Liver (tissue), 3 donors: ENCODE measurements around the gene TMTC1.

Experiments
- ATF3 ChIP-seq: IDR thresholded peaks from 2 replicates; pipeline ENCODE4 v1.6.1; 2016; ENCODE audit warnings: antibody characterized with exemption
- GABPA ChIP-seq, 2 donors: IDR thresholded peaks in 1 of 2; conservative IDR thresholded peaks in 1 of 2; 2 replicates each; pipeline ENCODE4 v1.6.1; 2016; ENCODE audit warnings: antibody characterized with exemption in 2 of 2, mild to moderate bottlenecking in 1 of 2, moderate library complexity in 1 of 2
- HNF4A ChIP-seq, 2 donors: conservative IDR thresholded peaks; 2 replicates each; pipeline ENCODE4 v1.6.1; 2016; ENCODE audit warnings: antibody characterized with exemption in 2 of 2, mild to moderate bottlenecking in 2 of 2
- JUND ChIP-seq, 2 donors: IDR thresholded peaks; 2 replicates each; pipeline ENCODE4 v1.6.1; 2016; ENCODE audit warnings: antibody characterized with exemption in 2 of 2
- MAX ChIP-seq: IDR thresholded peaks from 2 replicates; pipeline ENCODE4 v1.6.1; 2016; ENCODE audit warnings: antibody characterized with exemption
- NR2F2 ChIP-seq: IDR thresholded peaks from 2 replicates; pipeline ENCODE4 v1.6.1; 2016; ENCODE audit warnings: antibody characterized with exemption
- TAF1 ChIP-seq: conservative IDR thresholded peaks from 2 replicates; pipeline ENCODE4 v1.6.1; 2016; ENCODE audit warnings: antibody characterized with exemption, mild to moderate bottlenecking
- TF ChIP-seq, protein P1 (sequence below): fragments of 150-350 bp; IDR thresholded peaks from 2 replicates; pipeline ENCODE4 v1.5.1; 2017; ENCODE audit warnings: improper control_type of control experiment, low read depth, low read length; ENCODE audit not compliant: missing input control
- TF ChIP-seq, protein P2 (sequence below): IDR thresholded peaks from 2 replicates; pipeline ENCODE4 v1.6.1; 2016; ENCODE audit warnings: antibody characterized with exemption, mild to moderate bottlenecking
- donor health status: healthy.
- donor health status: healthy.

GRCh38 chr12:29546000-29546399 is 237.7 kb downstream of the TMTC1 start:
- TF ChIP-seq, protein P1, sequence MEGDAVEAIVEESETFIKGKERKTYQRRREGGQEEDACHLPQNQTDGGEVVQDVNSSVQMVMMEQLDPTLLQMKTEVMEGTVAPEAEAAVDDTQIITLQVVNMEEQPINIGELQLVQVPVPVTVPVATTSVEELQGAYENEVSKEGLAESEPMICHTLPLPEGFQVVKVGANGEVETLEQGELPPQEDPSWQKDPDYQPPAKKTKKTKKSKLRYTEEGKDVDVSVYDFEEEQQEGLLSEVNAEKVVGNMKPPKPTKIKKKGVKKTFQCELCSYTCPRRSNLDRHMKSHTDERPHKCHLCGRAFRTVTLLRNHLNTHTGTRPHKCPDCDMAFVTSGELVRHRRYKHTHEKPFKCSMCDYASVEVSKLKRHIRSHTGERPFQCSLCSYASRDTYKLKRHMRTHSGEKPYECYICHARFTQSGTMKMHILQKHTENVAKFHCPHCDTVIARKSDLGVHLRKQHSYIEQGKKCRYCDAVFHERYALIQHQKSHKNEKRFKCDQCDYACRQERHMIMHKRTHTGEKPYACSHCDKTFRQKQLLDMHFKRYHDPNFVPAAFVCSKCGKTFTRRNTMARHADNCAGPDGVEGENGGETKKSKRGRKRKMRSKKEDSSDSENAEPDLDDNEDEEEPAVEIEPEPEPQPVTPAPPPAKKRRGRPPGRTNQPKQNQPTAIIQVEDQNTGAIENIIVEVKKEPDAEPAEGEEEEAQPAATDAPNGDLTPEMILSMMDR = no peak
- TF ChIP-seq HNF4A (conservative IDR thresholded peaks at IDR 0.05) (no peak), NR2F2 (no peak), TAF1 (no peak), JUND (IDR thresholded peaks at IDR 0.05) (no peak), MAX (no peak), ATF3 (no peak), GABPA (IDR thresholded peaks at IDR 0.05 in 1 of 2, conservative IDR thresholded peaks at IDR 0.05 in 1 of 2) (no peak)
- TF ChIP-seq, protein P2, sequence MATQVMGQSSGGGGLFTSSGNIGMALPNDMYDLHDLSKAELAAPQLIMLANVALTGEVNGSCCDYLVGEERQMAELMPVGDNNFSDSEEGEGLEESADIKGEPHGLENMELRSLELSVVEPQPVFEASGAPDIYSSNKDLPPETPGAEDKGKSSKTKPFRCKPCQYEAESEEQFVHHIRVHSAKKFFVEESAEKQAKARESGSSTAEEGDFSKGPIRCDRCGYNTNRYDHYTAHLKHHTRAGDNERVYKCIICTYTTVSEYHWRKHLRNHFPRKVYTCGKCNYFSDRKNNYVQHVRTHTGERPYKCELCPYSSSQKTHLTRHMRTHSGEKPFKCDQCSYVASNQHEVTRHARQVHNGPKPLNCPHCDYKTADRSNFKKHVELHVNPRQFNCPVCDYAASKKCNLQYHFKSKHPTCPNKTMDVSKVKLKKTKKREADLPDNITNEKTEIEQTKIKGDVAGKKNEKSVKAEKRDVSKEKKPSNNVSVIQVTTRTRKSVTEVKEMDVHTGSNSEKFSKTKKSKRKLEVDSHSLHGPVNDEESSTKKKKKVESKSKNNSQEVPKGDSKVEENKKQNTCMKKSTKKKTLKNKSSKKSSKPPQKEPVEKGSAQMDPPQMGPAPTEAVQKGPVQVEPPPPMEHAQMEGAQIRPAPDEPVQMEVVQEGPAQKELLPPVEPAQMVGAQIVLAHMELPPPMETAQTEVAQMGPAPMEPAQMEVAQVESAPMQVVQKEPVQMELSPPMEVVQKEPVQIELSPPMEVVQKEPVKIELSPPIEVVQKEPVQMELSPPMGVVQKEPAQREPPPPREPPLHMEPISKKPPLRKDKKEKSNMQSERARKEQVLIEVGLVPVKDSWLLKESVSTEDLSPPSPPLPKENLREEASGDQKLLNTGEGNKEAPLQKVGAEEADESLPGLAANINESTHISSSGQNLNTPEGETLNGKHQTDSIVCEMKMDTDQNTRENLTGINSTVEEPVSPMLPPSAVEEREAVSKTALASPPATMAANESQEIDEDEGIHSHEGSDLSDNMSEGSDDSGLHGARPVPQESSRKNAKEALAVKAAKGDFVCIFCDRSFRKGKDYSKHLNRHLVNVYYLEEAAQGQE = no peak
